H1 (cell line): ENCODE results near the gene RPRD2. TPM values are rescaled to one million over a fixed set of nuclear protein-coding genes. Genes with fewer than 3 reads are reported as not detected.

Source experiments
- CTCF ChIA-PET: fragments of 300-600 bp; sonication (Branson Sonifier 250); formaldehyde crosslinking; loops from one replicate; lab custom pipeline; 2021; ENCODE audit not compliant: partially characterized antibody; lab: Charles Lee
- POLR2A ChIA-PET: fragments of 300-600 bp; sonication (Branson Sonifier 250); formaldehyde crosslinking; loops from one replicate; lab custom pipeline; 2021; ENCODE audit warnings: inconsistent platforms; ENCODE audit not compliant: partially characterized antibody; lab: Charles Lee
- DNase-seq, 2 experiments: peaks; one replicate each; pipeline versions ENCODE4 v3.0.0 to v3.0.0-alpha.2; 2010 to 2022; ENCODE audit warnings: low spot score in 2 of 2, low read depth in 1 of 2, mixed read lengths in 1 of 2
- FAIRE-seq: peaks from 2 replicates; lab custom pipeline; 2011; peaks lifted over from hg19 to GRCh38; lab: Jason Lieb, UNC
- H2AFZ ChIP-seq: 2 replicates; pipeline ENCODE4 v1.8.1; 2012; ENCODE audit warnings: low read length, inconsistent platforms
- H2AK5ac ChIP-seq: 2 replicates; pipeline ENCODE4 v1.6.1; 2013; ENCODE audit warnings: low read depth, low read length
- H2BK120ac ChIP-seq: replicated peaks from 2 replicates; pipeline ENCODE3; 2013; ENCODE audit warnings: low read depth, low read length, inconsistent platforms
- H2BK12ac ChIP-seq: 2 replicates; pipeline ENCODE4 v1.6.1; 2013; ENCODE audit warnings: low read depth, low read length
- H2BK15ac ChIP-seq: 2 replicates; pipeline ENCODE4 v1.6.1; 2013; ENCODE audit warnings: low read length
- H2BK20ac ChIP-seq: 2 replicates; pipeline ENCODE4 v1.6.1; 2013; ENCODE audit warnings: low read length
- H2BK5ac ChIP-seq: 2 replicates; pipeline ENCODE4 v1.6.1; 2013; ENCODE audit warnings: low read depth, low read length
- H3K14ac ChIP-seq: 2 replicates; pipeline ENCODE4 v1.6.1; 2013; ENCODE audit warnings: inconsistent platforms; ENCODE audit not compliant: insufficient read length
- H3K18ac ChIP-seq: 2 replicates; pipeline ENCODE4 v1.6.1; 2013; ENCODE audit warnings: low read length; ENCODE audit errors: extremely low read depth
- H3K23ac ChIP-seq: 2 replicates; pipeline ENCODE4 v1.6.1; 2013; ENCODE audit warnings: inconsistent platforms; ENCODE audit not compliant: insufficient read length
- H3K23me2 ChIP-seq: 2 replicates; pipeline ENCODE4 v1.6.1; 2013; ENCODE audit warnings: low read depth, low read length
- H3K27ac ChIP-seq: 2 replicates; pipeline ENCODE4 v1.6.1; 2011; ENCODE audit warnings: low read depth, low read length, inconsistent platforms
- H3K27me3 ChIP-seq, 4 experiments: replicated peaks in 1 of 4; 1 replicate in 1 of 4; 2 replicates in 3 of 4; pipeline versions ENCODE4 v1.6.1 to v1.8.1; 2011 to 2013; ENCODE audit warnings: low read length in 3 of 4, mild to moderate bottlenecking in 3 of 4, inconsistent platforms in 2 of 4, mixed read lengths in 2 of 4, moderate library complexity in 1 of 4; ENCODE audit not compliant: control insufficient read depth in 3 of 4, insufficient read depth in 3 of 4; ENCODE audit errors: extremely low read depth in 1 of 4
- H3K36me3 ChIP-seq, 4 experiments: 2 replicates each; pipeline versions ENCODE4 v1.6.1 to v1.8.1; 2011 to 2013; ENCODE audit warnings: mild to moderate bottlenecking in 4 of 4, low read length in 3 of 4, moderate library complexity in 2 of 4, control low read depth in 1 of 4, inconsistent platforms in 1 of 4; ENCODE audit not compliant: insufficient read depth in 4 of 4, control insufficient read depth in 2 of 4
- H3K4ac ChIP-seq: replicated peaks from 2 replicates; pipeline ENCODE3; 2013; ENCODE audit warnings: low read length, low read depth, mixed read lengths, inconsistent platforms; ENCODE audit not compliant: insufficient read length
- H3K4me1 ChIP-seq, 4 experiments: replicated peaks in 1 of 4; 1 replicate in 1 of 4; 2 replicates in 3 of 4; pipeline versions ENCODE4 v1.6.1 to v1.8.1; 2011 to 2013; ENCODE audit warnings: low read length in 3 of 4, inconsistent platforms in 2 of 4, mixed read lengths in 1 of 4; ENCODE audit not compliant: insufficient read depth in 4 of 4, control insufficient read depth in 3 of 4
- H3K4me2 ChIP-seq, 2 experiments: 2 replicates each; pipeline versions ENCODE4 v1.6.1 to v1.8.1; 2011 to 2013; ENCODE audit warnings: low read depth in 2 of 2, low read length in 2 of 2, control low read depth in 1 of 2, inconsistent platforms in 1 of 2, mild to moderate bottlenecking in 1 of 2; ENCODE audit not compliant: insufficient read depth in 1 of 2
- H3K4me3 ChIP-seq, 4 experiments: fragments of 200-600, 300-600 bp in 1 of 4; sonication (generic), shearing (Covaris generic), sonication (Bioruptor Twin) in 1 of 4; 2 replicates each; pipeline versions ENCODE4 v1.5.1 to v1.8.1; 2011 to 2016; ENCODE audit warnings: low read length in 4 of 4, low read depth in 3 of 4, control low read depth in 2 of 4, inconsistent platforms in 2 of 4, mild to moderate bottlenecking in 2 of 4, mixed read lengths in 1 of 4, moderate library complexity in 1 of 4; ENCODE audit not compliant: insufficient read depth in 2 of 4; ENCODE audit errors: extremely low read depth in 1 of 4
- H3K56ac ChIP-seq: replicated peaks from 2 replicates; pipeline ENCODE3; 2013; ENCODE audit warnings: low read depth, mild to moderate bottlenecking, mixed read lengths, low read length, inconsistent platforms; ENCODE audit not compliant: insufficient read length
- H3K79me1 ChIP-seq: 2 replicates; pipeline ENCODE4 v1.6.1; 2013; ENCODE audit warnings: low read depth, low read length, control low read depth
- H3K79me2 ChIP-seq, 2 experiments: 2 replicates each; pipeline versions ENCODE4 v1.6.1 to v1.8.1; 2012 to 2013; ENCODE audit warnings: low read length in 2 of 2, mild to moderate bottlenecking in 2 of 2, inconsistent platforms in 1 of 2; ENCODE audit not compliant: insufficient read depth in 2 of 2, control insufficient read depth in 1 of 2
- H3K9ac ChIP-seq, 4 experiments: replicated peaks in 1 of 4; 1 replicate in 1 of 4; 2 replicates in 3 of 4; pipeline versions ENCODE4 v1.6.1 to v1.8.1; 2011 to 2013; ENCODE audit warnings: low read depth in 3 of 4, low read length in 3 of 4, control low read depth in 2 of 4, mild to moderate bottlenecking in 2 of 4, moderate library complexity in 2 of 4, inconsistent platforms in 1 of 4; ENCODE audit errors: extremely low read depth in 1 of 4
- H3K9me3 ChIP-seq, 2 experiments: 2 replicates each; pipeline versions ENCODE4 v1.6.1 to v1.8.1; 2012 to 2013; ENCODE audit warnings: mild to moderate bottlenecking in 2 of 2, moderate library complexity in 2 of 2, control low read depth in 1 of 2, inconsistent platforms in 1 of 2, low read depth in 1 of 2, low read length in 1 of 2, mixed read lengths in 1 of 2; ENCODE audit not compliant: insufficient read depth in 2 of 2
- H4K20me1 ChIP-seq, 2 experiments: replicated peaks in 1 of 2; 2 replicates each; pipeline versions ENCODE3 to v1.8.1; 2011 to 2013; ENCODE audit warnings: inconsistent platforms in 2 of 2, low read length in 2 of 2, mild to moderate bottlenecking in 1 of 2; ENCODE audit not compliant: insufficient read depth in 2 of 2, control insufficient read depth in 1 of 2
- H4K5ac ChIP-seq: 2 replicates; pipeline ENCODE4 v1.6.1; 2013; ENCODE audit warnings: low read length, low read depth, mixed read lengths, inconsistent platforms; ENCODE audit not compliant: insufficient read length
- H4K8ac ChIP-seq: 2 replicates; pipeline ENCODE4 v1.8.0; 2013; ENCODE audit warnings: mild to moderate bottlenecking, moderate library complexity, low read length, inconsistent platforms; ENCODE audit not compliant: insufficient read depth; ENCODE audit errors: extremely low read depth
- H4K91ac ChIP-seq: replicated peaks from 2 replicates; pipeline ENCODE3; 2013; ENCODE audit warnings: low read length, mixed read lengths, inconsistent platforms; ENCODE audit not compliant: insufficient read length
- GABPA ChIP-seq: IDR thresholded peaks from 2 replicates; pipeline ENCODE4 v1.6.1; 2011; ENCODE audit warnings: mild to moderate bottlenecking, low read length, moderate library complexity, borderline replicate concordance; ENCODE audit not compliant: insufficient read depth
- ZNF274 ChIP-seq: IDR thresholded peaks from 2 replicates; pipeline ENCODE4 v1.7.0; 2012; ENCODE audit warnings: low read length, borderline replicate concordance; ENCODE audit errors: extremely low read depth
- WGBS, 2 experiments: shearing (Covaris generic) in 1 of 2; methylation state at CpG; one replicate each; pipeline versions ENCODE4 v1.1.6 to v1.1.7; 2013 to 2015; ENCODE audit warnings: low lambda C conversion rate in 2 of 2, mixed read lengths in 2 of 2, inconsistent platforms in 1 of 2, low coverage in 1 of 2, missing lambda C conversion rate in 1 of 2; ENCODE audit not compliant: insufficient replicate concordance in 2 of 2, insufficient coverage in 1 of 2, insufficient read length in 1 of 2; ENCODE audit errors: extremely low coverage in 1 of 2, missing lambda C conversion rate in 1 of 2; 5-methylcytosine and 5-hydroxymethylcytosine counted together
- polyA plus RNA-seq, 7 experiments: library from polyadenylated mRNA; depleted of rRNA in 3 of 7; stranded (reverse) in 5 of 7; unstranded in 2 of 7; fragments of >200 nt in 5 of 7; fragments of 200-250 nt in 2 of 7; gene quantifications; 1 replicate in 5 of 7; 2 replicates in 1 of 7; 4 replicates in 1 of 7; pipeline versions ENCODE4 v1.2.1 to v1.2.3, GENCODE V29; 2011 to 2013; ENCODE audit warnings: missing spikeins in 2 of 7, mixed read lengths in 2 of 7
- total RNA-seq: library from RNA; stranded (reverse); fragmentation: NEBNext Ultra II Directional; extraction: Animal tissue kit (Norgen Biotek cat#: 25700); gene quantifications from 2 replicates; pipeline ENCODE4 v1.2.1, GENCODE V29; 2021

Gene RPRD2
- total and polyA plus RNA-seq, 2 of the 8 experiments (the other 6 are each of a cell fraction or from before 2014, with no cell fraction given): 14.4 to 32.4 TPM

- Histone ChIP-seq H3K4me1 (no peaks in the 10 kb centered on the region), H3K27me3 (no peaks in the 10 kb centered on the region), H4K91ac (no peak overlapping the region), H2BK5ac (no peak overlapping the region), H3K79me2 (peaks cover 0 to 96% of the 10 kb centered on the region in 2 experiments; a peak in 3 of 4 replicates), H3K9ac (no peak overlapping the region), H3K4me2 (no peak overlapping the region), H3K4me3 (no peak overlapping the region), H3K36me3 (no peaks in the 10 kb centered on the region), H3K14ac (no peak overlapping the region), H2BK20ac (no peak overlapping the region), H3K23me2 (no peaks in the 10 kb centered on the region), H3K9me3 (no peaks in the 10 kb centered on the region), H2BK120ac (no peak overlapping the region), H2AFZ (no peak overlapping the region), H3K27ac (no peak overlapping the region), H4K8ac (no peak overlapping the region), H3K4ac (no peak overlapping the region), H4K5ac (no peak overlapping the region), H3K23ac (no peak overlapping the region), H2BK15ac (no peak overlapping the region), H3K79me1 (peaks cover 4% of the 10 kb centered on the region), H2BK12ac (no peak overlapping the region), H3K56ac (no peak overlapping the region), H2AK5ac (no peak overlapping the region), H3K18ac (no peak overlapping the region), H4K20me1 (peaks cover 2 to 3% of the 10 kb centered on the region in 2 experiments)
- FAIRE-seq (no peak), DNase-seq (no peak)
- ChIA-PET POLR2A (interaction anchor here (1.3 to 1.4 kb wide), 2 partner anchors 9 to 20 kb away, joined by 3 to 5 read pairs; partner anchors contain the start of gene RPRD2), CTCF (interaction anchor here (0.7 to 0.8 kb wide), 3 partner anchors 46 to 172 kb away, joined by 3 to 4 read pairs (median 3); no protein-coding TSS in a partner anchor)
- whole genome bisulfite sequencing, 2 experiments: 85% methylated on average over 3 of the region's 3 CpGs; no CpG with 5 or more reads in 1 of the 2 experiments
- TF ChIP-seq GABPA (no peak), ZNF274 (no peak)
These were observed 19.8 kb downstream of the RPRD2 start for GRCh38 chr1:150383631-150384324.
